Smooth muscle cell (in vitro differentiated cells): ENCODE measurements around the gene EFCAB7. TPM values are rescaled to one million over a fixed set of nuclear protein-coding genes. Genes with fewer than 3 reads are reported as not detected.

Experiments
- DNase-seq: peaks from one replicate; lab custom pipeline; 2025; ENCODE audit not compliant: unreplicated experiment; lab: John Stamatoyannopoulos, UW
- H2AFZ ChIP-seq: fragments of 200-600 bp; sonication (generic); 2 replicates; pipeline ENCODE4 v1.6.0; 2016; ENCODE audit warnings: antibody characterized with exemption, low read depth, mild to moderate bottlenecking
- H3F3A ChIP-seq: fragments of 200-600 bp; sonication (generic); 2 replicates; pipeline ENCODE4 v1.6.0; 2017; ENCODE audit warnings: antibody characterized with exemption, low read depth
- H3K27ac ChIP-seq: fragments of 200-600 bp; sonication (generic); 2 replicates; pipeline ENCODE4 v1.5.1; 2016; ENCODE audit warnings: low read depth, mild to moderate bottlenecking
- H3K27me3 ChIP-seq: fragments of 200-600 bp; sonication (generic); 2 replicates; pipeline ENCODE4 v1.6.1; 2016; ENCODE audit warnings: low read depth, mild to moderate bottlenecking
- H3K36me3 ChIP-seq: fragments of 200-600 bp; sonication (generic); 2 replicates; pipeline ENCODE4 v1.5.1; 2016; ENCODE audit warnings: low read depth
- H3K4me1 ChIP-seq: fragments of 200-600 bp; sonication (generic); 2 replicates; pipeline ENCODE4 v1.5.1; 2016; ENCODE audit warnings: low read depth
- H3K4me2 ChIP-seq: fragments of 200-600 bp; sonication (generic); 2 replicates; pipeline ENCODE4 v1.6.0; 2016; ENCODE audit warnings: mild to moderate bottlenecking
- H3K4me3 ChIP-seq: fragments of 200-600 bp; sonication (generic); 2 replicates; pipeline ENCODE4 v1.5.1; 2016; ENCODE audit warnings: mild to moderate bottlenecking
- H3K79me2 ChIP-seq: fragments of 200-600 bp; sonication (generic); 2 replicates; pipeline ENCODE4 v1.6.0; 2016; ENCODE audit warnings: low read depth, mild to moderate bottlenecking
- H3K9ac ChIP-seq: fragments of 200-600 bp; sonication (generic); 2 replicates; pipeline ENCODE4 v1.6.0; 2016; ENCODE audit warnings: low read depth
- H3K9me3 ChIP-seq: fragments of 200-600 bp; sonication (generic); replicated peaks from 2 replicates; pipeline ENCODE4 v1.5.1; 2016; ENCODE audit warnings: low read depth
- H4K20me1 ChIP-seq: fragments of 200-600 bp; sonication (generic); 2 replicates; pipeline ENCODE4 v1.6.0; 2016; ENCODE audit warnings: low read depth
- WGBS: methylation state at CpG from one replicate; pipeline ENCODE4 v1.1.7; 2016; ENCODE audit warnings: low lambda C conversion rate; 5-methylcytosine and 5-hydroxymethylcytosine counted together
- polyA plus RNA-seq: library from polyadenylated mRNA; unstranded; fragments of >200 nt; fragmentation: Nextera tagmentation; extraction: Ambion mirVana; gene quantifications from 2 replicates; pipeline ENCODE4 v1.2.1, GENCODE V29; 2016
- total RNA-seq: library from RNA; depleted of rRNA; stranded (reverse); fragments of >200 nt; gene quantifications from 2 replicates; pipeline ENCODE4 v1.2.3, GENCODE V29; 2014
- TF ChIP-seq, protein P1 (sequence below): fragments of 200-600 bp; sonication (generic); IDR thresholded peaks from 2 replicates; pipeline ENCODE4 v1.5.1; 2017; ENCODE audit warnings: borderline replicate concordance, mild to moderate bottlenecking, antibody characterized with exemption; ENCODE audit not compliant: insufficient read depth, poor library complexity, severe bottlenecking

The EFCAB7 gene
- total and polyA plus RNA-seq, 2 experiments from 2014 or later, result 3.5 to 5.4 TPM

DNA sequence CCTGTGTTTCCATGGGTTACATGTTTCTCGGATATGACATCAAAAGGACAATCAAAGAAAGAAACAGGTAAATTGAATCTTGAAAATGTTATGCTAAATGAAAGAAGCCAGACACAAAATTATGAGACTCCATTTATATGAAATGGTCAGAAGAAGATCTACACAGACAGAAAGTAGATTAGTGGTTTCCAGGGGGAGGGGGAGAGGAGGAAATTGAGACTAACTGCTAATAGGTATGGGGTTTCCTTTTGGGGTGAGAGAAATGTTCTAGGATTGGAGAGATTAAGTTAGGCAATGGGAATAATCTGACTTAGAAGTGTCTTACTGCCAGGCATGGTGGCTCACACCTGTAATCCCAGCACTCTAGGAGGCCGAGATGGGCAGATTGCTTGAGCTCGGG is 22.1 kb upstream of the EFCAB7 start:
- H2AFZ ChIP-seq, result no peak overlapping the region
- TF ChIP-seq, protein P1, sequence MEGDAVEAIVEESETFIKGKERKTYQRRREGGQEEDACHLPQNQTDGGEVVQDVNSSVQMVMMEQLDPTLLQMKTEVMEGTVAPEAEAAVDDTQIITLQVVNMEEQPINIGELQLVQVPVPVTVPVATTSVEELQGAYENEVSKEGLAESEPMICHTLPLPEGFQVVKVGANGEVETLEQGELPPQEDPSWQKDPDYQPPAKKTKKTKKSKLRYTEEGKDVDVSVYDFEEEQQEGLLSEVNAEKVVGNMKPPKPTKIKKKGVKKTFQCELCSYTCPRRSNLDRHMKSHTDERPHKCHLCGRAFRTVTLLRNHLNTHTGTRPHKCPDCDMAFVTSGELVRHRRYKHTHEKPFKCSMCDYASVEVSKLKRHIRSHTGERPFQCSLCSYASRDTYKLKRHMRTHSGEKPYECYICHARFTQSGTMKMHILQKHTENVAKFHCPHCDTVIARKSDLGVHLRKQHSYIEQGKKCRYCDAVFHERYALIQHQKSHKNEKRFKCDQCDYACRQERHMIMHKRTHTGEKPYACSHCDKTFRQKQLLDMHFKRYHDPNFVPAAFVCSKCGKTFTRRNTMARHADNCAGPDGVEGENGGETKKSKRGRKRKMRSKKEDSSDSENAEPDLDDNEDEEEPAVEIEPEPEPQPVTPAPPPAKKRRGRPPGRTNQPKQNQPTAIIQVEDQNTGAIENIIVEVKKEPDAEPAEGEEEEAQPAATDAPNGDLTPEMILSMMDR, result no peak
- H4K20me1 ChIP-seq, result no peaks in the 10 kb centered on the region
- H3K27me3 ChIP-seq, result no peaks in the 10 kb centered on the region
- no peak for DNase-seq
- H3K36me3 ChIP-seq, result no peaks in the 10 kb centered on the region
- H3K9me3 ChIP-seq, result no peaks in the 10 kb centered on the region
- no peaks in the 10 kb centered on the region for H3F3A ChIP-seq
- H3K9ac ChIP-seq, result no peak overlapping the region
- no peaks in the 10 kb centered on the region for H3K4me1 ChIP-seq
- H3K79me2 ChIP-seq, result no peaks in the 10 kb centered on the region
- H3K27ac ChIP-seq, result no peak overlapping the region
- no peak overlapping the region for H3K4me3 ChIP-seq
- 97% methylated on average over 3 of the region's 3 CpGs for WGBS
- H3K4me2 ChIP-seq, result no peak overlapping the region

- H3K4me3 ChIP-seq, result no peak overlapping the region
- no peak for DNase-seq
- TF ChIP-seq, protein P1, result no peak
- no peaks in the 10 kb centered on the region for H3K36me3 ChIP-seq
- H2AFZ ChIP-seq, result no peak overlapping the region
- no peaks in the 10 kb centered on the region for H3K79me2 ChIP-seq
- no peak overlapping the region for H3K9ac ChIP-seq
- no peaks in the 10 kb centered on the region for H3K4me1 ChIP-seq
- H3K9me3 ChIP-seq, result no peaks in the 10 kb centered on the region
- no peaks in the 10 kb centered on the region for H3F3A ChIP-seq
- H3K27ac ChIP-seq, result no peak overlapping the region
- H3K27me3 ChIP-seq, result no peaks in the 10 kb centered on the region
- H3K4me2 ChIP-seq, result no peak overlapping the region
- no peaks in the 10 kb centered on the region for H4K20me1 ChIP-seq
Measured at GRCh38 chr1:63506782-63507181, 16.5 kb upstream of the EFCAB7 start.

DNA sequence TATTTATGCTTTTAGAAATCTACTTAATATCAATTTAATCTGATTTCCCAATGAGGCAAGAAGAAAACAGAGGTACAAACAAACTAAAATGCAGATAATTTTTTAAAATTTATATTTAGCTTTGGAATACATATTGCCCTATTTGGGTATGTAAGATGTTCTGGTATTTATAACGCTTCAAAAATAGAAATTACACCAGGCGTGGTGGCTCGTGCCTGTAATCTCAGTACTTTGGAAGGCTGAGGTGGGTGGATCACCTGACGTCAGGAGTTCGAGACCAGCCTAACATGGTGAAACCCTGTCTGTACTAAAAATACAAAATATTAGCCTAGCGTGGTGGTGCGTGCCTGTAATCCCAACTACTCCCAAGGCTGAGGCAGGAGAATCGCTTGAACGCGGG is 13.6 kb upstream of the EFCAB7 start:
- Histone ChIP-seq H3K79me2 (peaks cover 3% of the 10 kb centered on the region), H3K27me3 (no peaks in the 10 kb centered on the region), H3K4me1 (no peaks in the 10 kb centered on the region), H3K9ac (no peak overlapping the region), H3K4me3 (no peak overlapping the region), H3K36me3 (no peaks in the 10 kb centered on the region), H4K20me1 (no peaks in the 10 kb centered on the region), H3K4me2 (no peak overlapping the region), H3K9me3 (no peaks in the 10 kb centered on the region), H3F3A (no peaks in the 10 kb centered on the region), H2AFZ (no peak overlapping the region), H3K27ac (no peak overlapping the region)
- 89% methylated on average over 10 of the region's 10 CpGs for WGBS
- TF ChIP-seq, protein P1, result no peak
- no peak for DNase-seq

GRCh38 chr1:63512584-63512983 is 10.7 kb upstream of the EFCAB7 start:
- DNase-seq, result no peak
- H3K4me2 ChIP-seq, result no peak overlapping the region
- no peak overlapping the region for H3K4me3 ChIP-seq
- no peaks in the 10 kb centered on the region for H3F3A ChIP-seq
- H3K9ac ChIP-seq, result no peak overlapping the region
- no peaks in the 10 kb centered on the region for H3K36me3 ChIP-seq
- no peak overlapping the region for H3K27ac ChIP-seq
- H3K79me2 ChIP-seq, result peaks cover 3% of the 10 kb centered on the region
- TF ChIP-seq, protein P1, result no peak
- no peaks in the 10 kb centered on the region for H4K20me1 ChIP-seq
- H3K4me1 ChIP-seq, result no peaks in the 10 kb centered on the region
- H3K27me3 ChIP-seq, result no peaks in the 10 kb centered on the region
- no peaks in the 10 kb centered on the region for H3K9me3 ChIP-seq
- no peak overlapping the region for H2AFZ ChIP-seq
